Measurements from ENCODE around the gene CNNM3. TPM values are rescaled to one million over a fixed set of nuclear protein-coding genes. Genes with fewer than 3 reads are reported as not detected.
"Not testable (repeated sequence)": the region's sequence is repeated elsewhere in the genome, so short reads cannot be mapped to it uniquely, and the experiment has no call there.

CNNM3 gene
- total and polyA plus RNA-seq, 2 experiments from 2014 or later = 17.1 to 25.8 TPM

- Histone ChIP-seq H3K36me3 (replicated peaks; ENCODE audit: insufficient read depth, low read depth) (no peaks in the 10 kb centered on the region), H2AFZ (no peak overlapping the region), H3K4me1 (ENCODE audit: insufficient read depth) (peaks cover 32% of the 10 kb centered on the region), H3K27me3 (no peaks in the 10 kb centered on the region), H3K4me2 (no peak overlapping the region), H3K9me2 (replicated peaks; ENCODE audit: insufficient read depth) (no peaks in the 10 kb centered on the region), H3K27ac (peak overlapping the region; percentile 64), H4K20me1 (ENCODE audit: insufficient read depth, poor library complexity, severe bottlenecking) (peaks cover 30% of the 10 kb centered on the region), H3K79me2 (peaks cover 40% of the 10 kb centered on the region), H3K9me3 (ENCODE audit: low read depth) (no peaks in the 10 kb centered on the region), H3K4me3 (no peak overlapping the region)
- no peak for DNase-seq (ENCODE audit: low spot score)
- WGBS (ENCODE audit: low lambda C conversion rate, missing lambda C conversion rate) = 93% methylated on average over 38 of the region's 38 CpGs
- TF ChIP-seq CTCF (IDR thresholded peaks at IDR 0.05; ENCODE audit: poor library complexity) (no peak), EZH2phosphoT487 (IDR thresholded peaks at IDR 0.05; ENCODE audit: low read depth, severe bottlenecking, unreplicated experiment) (no peak), EZH2 (IDR thresholded peaks at IDR 0.05; ENCODE audit: borderline replicate concordance) (no peak)
Measured at GRCh38 chr2:96860065-96861029, 44.3 kb downstream of the CNNM3 start.

GRCh38 chr2:96861074-96861473, 45.0 kb downstream of the CNNM3 start:
- no peak overlapping the region for H2AFZ ChIP-seq
- 99% methylated on average over 17 of the region's 17 CpGs for WGBS (ENCODE audit: low lambda C conversion rate, missing lambda C conversion rate)
- H3K9me2 ChIP-seq (replicated peaks; ENCODE audit: insufficient read depth) = no peaks in the 10 kb centered on the region
- TF ChIP-seq EZH2phosphoT487 (IDR thresholded peaks at IDR 0.05; ENCODE audit: low read depth, severe bottlenecking, unreplicated experiment) = no peak
- no peak for TF ChIP-seq CTCF (IDR thresholded peaks at IDR 0.05; ENCODE audit: poor library complexity)
- no peak for TF ChIP-seq EZH2 (IDR thresholded peaks at IDR 0.05; ENCODE audit: borderline replicate concordance)
- H3K27me3 ChIP-seq = no peaks in the 10 kb centered on the region
- H3K27ac ChIP-seq = no peak overlapping the region
- H3K4me1 ChIP-seq (ENCODE audit: insufficient read depth) = peaks cover 34% of the 10 kb centered on the region
- peaks cover 40% of the 10 kb centered on the region for H3K79me2 ChIP-seq
- no peak overlapping the region for H3K4me2 ChIP-seq
- H3K9me3 ChIP-seq (ENCODE audit: low read depth) = no peaks in the 10 kb centered on the region
- no peak for DNase-seq (ENCODE audit: low spot score)
- no peak overlapping the region for H3K4me3 ChIP-seq
- peaks cover 37% of the 10 kb centered on the region for H4K20me1 ChIP-seq (ENCODE audit: insufficient read depth, poor library complexity, severe bottlenecking)
- H3K36me3 ChIP-seq (replicated peaks; ENCODE audit: insufficient read depth, low read depth) = no peaks in the 10 kb centered on the region

- not testable (repeated sequence) for H2AFZ ChIP-seq; H3K4me3 ChIP-seq; H3K27me3 ChIP-seq; DNase-seq (ENCODE audit: low spot score); H3K36me3 ChIP-seq (replicated peaks; ENCODE audit: insufficient read depth, low read depth); H3K9me3 ChIP-seq (ENCODE audit: low read depth); H3K4me2 ChIP-seq; H3K9me2 ChIP-seq (replicated peaks; ENCODE audit: insufficient read depth)
- 97% methylated on average over 4 of the region's 4 CpGs for WGBS (ENCODE audit: low lambda C conversion rate, missing lambda C conversion rate)
- Histone ChIP-seq H3K4me1 (ENCODE audit: insufficient read depth) (peaks cover 41% of the 10 kb centered on the region), H3K27ac (peak overlapping the region; percentile 12), H4K20me1 (ENCODE audit: insufficient read depth, poor library complexity, severe bottlenecking) (peaks cover 54% of the 10 kb centered on the region), H3K79me2 (peaks cover 47% of the 10 kb centered on the region)
Measured at GRCh38 chr2:96863056-96863455, 47.0 kb downstream of the CNNM3 start.

- H3K27me3 ChIP-seq = no peaks in the 10 kb centered on the region
- 98% methylated on average over 18 of the region's 19 CpGs for WGBS (ENCODE audit: low lambda C conversion rate, missing lambda C conversion rate)
- H3K27ac ChIP-seq = no peak overlapping the region
- TF ChIP-seq CTCF (IDR thresholded peaks at IDR 0.05; ENCODE audit: poor library complexity) (no peak), EZH2 (IDR thresholded peaks at IDR 0.05; ENCODE audit: borderline replicate concordance) (no peak), EZH2phosphoT487 (IDR thresholded peaks at IDR 0.05; ENCODE audit: low read depth, severe bottlenecking, unreplicated experiment) (no peak)
- H4K20me1 ChIP-seq (ENCODE audit: insufficient read depth, poor library complexity, severe bottlenecking) = peaks cover 57% of the 10 kb centered on the region
- peaks cover 54% of the 10 kb centered on the region for H3K79me2 ChIP-seq
- H3K9me3 ChIP-seq (ENCODE audit: low read depth) = no peaks in the 10 kb centered on the region
- H3K4me1 ChIP-seq (ENCODE audit: insufficient read depth) = peaks cover 38% of the 10 kb centered on the region
- no peak overlapping the region for H3K4me3 ChIP-seq
- H3K4me2 ChIP-seq = no peak overlapping the region
- no peak overlapping the region for H2AFZ ChIP-seq
- no peaks in the 10 kb centered on the region for H3K36me3 ChIP-seq (replicated peaks; ENCODE audit: insufficient read depth, low read depth)
- H3K9me2 ChIP-seq (replicated peaks; ENCODE audit: insufficient read depth) = no peaks in the 10 kb centered on the region
- no peak for DNase-seq (ENCODE audit: low spot score)
Measured at GRCh38 chr2:96863575-96864342, 47.7 kb downstream of the CNNM3 start.

Data from hepatocyte (in vitro differentiated cells).